ENCODE measurements around the gene KMT2E. TPM values are rescaled to one million over a fixed set of nuclear protein-coding genes. Genes with fewer than 3 reads are reported as not detected.
"Not testable (repeated sequence)": the region's sequence is repeated elsewhere in the genome, so short reads cannot be mapped to it uniquely, and the experiment has no call there.

KMT2E gene
- total RNA-seq, 2 experiments from 2014 or later, result 97.4 to 98.5 TPM

GRCh38 chr7:104973909-104974415 lies 40.0 kb upstream of the KMT2E start:
- no peak overlapping the region for H3K4me3 Mint-ChIP-seq
- POLR2A ChIA-PET, result no interaction called here
- no peak overlapping the region for H3K27ac Mint-ChIP-seq
- CTCF ChIA-PET, result no interaction called here
- no peaks in the 10 kb centered on the region for H3K4me1 Mint-ChIP-seq
- H3K36me3 Mint-ChIP-seq (ENCODE audit: low read depth), result peaks cover 9% of the 10 kb centered on the region
- no peak for DNase-seq
- H3K9me3 Mint-ChIP-seq, result no peaks in the 10 kb centered on the region
- H3K27me3 Mint-ChIP-seq, result no peaks in the 10 kb centered on the region

GRCh38 chr7:104975553-104975952 lies 38.5 kb upstream of the KMT2E start:
- H3K4me3 Mint-ChIP-seq, H3K9me3 Mint-ChIP-seq, CTCF ChIA-PET, H3K27me3 Mint-ChIP-seq, H3K4me1 Mint-ChIP-seq, H3K27ac Mint-ChIP-seq, DNase-seq, POLR2A ChIA-PET: not testable (repeated sequence)
- peaks cover 11% of the 10 kb centered on the region for H3K36me3 Mint-ChIP-seq (ENCODE audit: low read depth)

DNA sequence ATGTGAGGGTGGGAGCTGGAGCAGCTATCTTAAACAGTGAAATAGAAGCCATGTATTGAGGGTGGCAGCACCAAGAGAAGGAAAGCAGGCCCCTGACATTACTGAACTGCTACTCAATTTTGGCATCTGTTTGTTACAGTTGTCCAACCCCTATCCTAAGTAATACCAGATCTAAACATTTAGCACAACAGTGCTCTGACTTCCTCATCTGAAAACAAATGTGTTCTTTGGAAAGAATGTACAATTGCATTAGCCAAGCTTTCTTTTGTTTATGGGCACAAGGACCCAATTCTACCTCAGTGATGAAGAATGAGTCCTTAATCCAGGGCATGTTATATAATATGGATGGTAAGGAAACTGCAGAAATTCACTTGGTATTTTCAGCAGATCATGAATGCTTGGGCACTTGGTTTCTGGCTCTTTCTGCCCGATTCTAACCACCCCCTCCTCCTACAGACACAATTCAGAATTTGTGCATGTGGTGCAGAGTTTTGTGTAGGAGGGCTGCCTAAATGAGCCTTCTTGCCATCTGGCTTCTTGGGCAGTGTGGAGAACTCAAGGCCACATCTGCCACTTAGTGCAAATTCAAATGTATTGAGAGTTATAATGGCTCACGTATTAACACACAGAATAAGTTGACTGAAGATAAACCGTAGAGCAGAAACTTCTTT lies 36.9 kb upstream of the KMT2E start:
- H3K4me1 Mint-ChIP-seq, result peaks cover 18% of the 10 kb centered on the region
- peaks cover 11% of the 10 kb centered on the region for H3K36me3 Mint-ChIP-seq (ENCODE audit: low read depth)
- ChIA-PET POLR2A (no interaction called here), CTCF (interaction anchor here (0.6 to 9.3 kb wide), 7 partner anchors 8 to 46 kb away, joined by 3 to 120 read pairs (median 4); partner anchors contain the start of gene KMT2E)
- no peaks in the 10 kb centered on the region for H3K27me3 Mint-ChIP-seq
- no peak for DNase-seq
- H3K27ac Mint-ChIP-seq, result no peak overlapping the region
- H3K4me3 Mint-ChIP-seq, result no peak overlapping the region
- no peaks in the 10 kb centered on the region for H3K9me3 Mint-ChIP-seq

DNA sequence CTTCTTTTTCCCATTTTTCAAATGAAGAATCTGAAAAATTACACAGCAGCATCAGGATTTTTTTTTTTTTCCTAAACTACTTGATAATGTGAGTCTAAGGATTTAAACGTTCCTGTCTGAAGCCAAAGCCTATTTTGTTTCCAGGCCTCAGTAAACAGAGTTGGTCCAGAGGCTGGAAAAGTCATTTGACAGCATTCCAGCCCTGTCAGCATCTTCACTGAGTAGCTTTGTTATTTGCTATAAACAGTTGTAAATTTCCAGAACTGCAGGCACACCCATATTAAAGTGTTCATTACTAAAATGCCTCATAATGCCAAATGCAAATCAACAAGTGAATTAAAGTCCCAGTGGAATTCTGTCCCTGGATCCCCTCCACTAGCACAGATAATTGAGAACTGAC lies 35.5 kb upstream of the KMT2E start:
- H3K4me1 Mint-ChIP-seq, result peaks cover 29% of the 10 kb centered on the region
- H3K27me3 Mint-ChIP-seq, result no peaks in the 10 kb centered on the region
- no peaks in the 10 kb centered on the region for H3K9me3 Mint-ChIP-seq
- ChIA-PET CTCF (interaction anchor here (1.3 to 9.3 kb wide), 5 partner anchors 8 to 70 kb away, joined by 3 to 120 read pairs (median 4); partner anchors contain the start of gene KMT2E), POLR2A (interaction anchor here (0.6 kb wide), 1 partner anchor 35 kb away, joined by 7 read pairs; no protein-coding TSS in a partner anchor)
- H3K4me3 Mint-ChIP-seq, result no peak overlapping the region
- no peak for DNase-seq
- H3K27ac Mint-ChIP-seq, result no peak overlapping the region
- H3K36me3 Mint-ChIP-seq (ENCODE audit: low read depth), result peaks cover 6% of the 10 kb centered on the region

DNA sequence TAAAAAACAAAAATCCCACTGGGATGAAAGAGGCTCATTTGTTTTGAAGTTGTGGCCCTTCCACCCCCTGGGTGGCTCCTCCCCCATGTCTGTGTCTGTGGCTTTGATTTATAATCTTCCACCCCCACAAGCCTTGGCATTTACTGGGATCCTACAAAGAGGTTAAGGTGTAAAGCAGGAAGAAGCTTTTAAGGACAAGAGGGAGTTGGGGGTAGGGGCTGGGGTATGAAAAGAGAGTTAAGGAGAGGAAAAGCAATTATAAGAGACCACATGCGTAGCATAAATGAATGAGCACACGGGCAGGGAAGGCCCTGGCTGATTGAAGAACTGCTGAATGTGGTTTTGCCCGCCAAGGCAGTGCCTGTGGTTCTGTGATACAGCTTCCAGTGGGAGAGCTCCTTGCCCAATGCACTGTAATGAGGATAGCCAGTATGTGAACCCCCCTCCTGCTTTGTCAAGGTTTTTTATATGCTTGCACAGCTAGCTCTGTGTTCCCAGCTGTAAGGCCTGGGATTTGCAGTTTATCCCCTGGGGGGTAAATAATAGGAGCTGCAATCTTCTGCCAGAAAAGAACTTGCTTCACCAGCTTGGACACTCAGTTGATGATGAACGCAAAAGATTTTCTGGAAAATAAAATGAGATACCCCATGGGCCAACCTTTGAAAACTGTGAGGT lies 34.7 kb upstream of the KMT2E start:
- Mint-ChIP-seq H3K4me1 (peaks cover 32% of the 10 kb centered on the region), H3K27ac (peak overlapping the region; percentile 19), H3K27me3 (no peaks in the 10 kb centered on the region), H3K9me3 (no peaks in the 10 kb centered on the region), H3K4me3 (no peak overlapping the region), H3K36me3 (ENCODE audit: low read depth) (peaks cover 3% of the 10 kb centered on the region)
- DNase-seq, result no peak
- ChIA-PET POLR2A (interaction anchor here (0.6 to 0.7 kb wide), 2 partner anchors 37 to 53 kb away, joined by 3 to 7 read pairs; no protein-coding TSS in a partner anchor), CTCF (interaction anchor here (0.9 to 9.3 kb wide), 7 partner anchors 9 to 355 kb away, joined by 3 to 120 read pairs (median 5); partner anchors contain the start of gene KMT2E)

GRCh38 chr7:104980440-104980839 lies 33.6 kb upstream of the KMT2E start:
- Mint-ChIP-seq H3K9me3 (no peaks in the 10 kb centered on the region), H3K4me1 (peaks cover 43% of the 10 kb centered on the region), H3K4me3 (no peak overlapping the region), H3K27me3 (no peaks in the 10 kb centered on the region), H3K27ac (no peak overlapping the region), H3K36me3 (ENCODE audit: low read depth) (peaks cover 2% of the 10 kb centered on the region)
- POLR2A ChIA-PET, result interaction anchor here (1.0 to 1.7 kb wide), 3 partner anchors 37 to 40 kb away, joined by 3 to 14 read pairs (median 6); no protein-coding TSS in a partner anchor
- CTCF ChIA-PET, result interaction anchor here (0.8 to 9.3 kb wide), 15 partner anchors 8 to 507 kb away, joined by 3 to 120 read pairs (median 4); partner anchors contain the start of gene KMT2E
- DNase-seq, result no peak

DNA sequence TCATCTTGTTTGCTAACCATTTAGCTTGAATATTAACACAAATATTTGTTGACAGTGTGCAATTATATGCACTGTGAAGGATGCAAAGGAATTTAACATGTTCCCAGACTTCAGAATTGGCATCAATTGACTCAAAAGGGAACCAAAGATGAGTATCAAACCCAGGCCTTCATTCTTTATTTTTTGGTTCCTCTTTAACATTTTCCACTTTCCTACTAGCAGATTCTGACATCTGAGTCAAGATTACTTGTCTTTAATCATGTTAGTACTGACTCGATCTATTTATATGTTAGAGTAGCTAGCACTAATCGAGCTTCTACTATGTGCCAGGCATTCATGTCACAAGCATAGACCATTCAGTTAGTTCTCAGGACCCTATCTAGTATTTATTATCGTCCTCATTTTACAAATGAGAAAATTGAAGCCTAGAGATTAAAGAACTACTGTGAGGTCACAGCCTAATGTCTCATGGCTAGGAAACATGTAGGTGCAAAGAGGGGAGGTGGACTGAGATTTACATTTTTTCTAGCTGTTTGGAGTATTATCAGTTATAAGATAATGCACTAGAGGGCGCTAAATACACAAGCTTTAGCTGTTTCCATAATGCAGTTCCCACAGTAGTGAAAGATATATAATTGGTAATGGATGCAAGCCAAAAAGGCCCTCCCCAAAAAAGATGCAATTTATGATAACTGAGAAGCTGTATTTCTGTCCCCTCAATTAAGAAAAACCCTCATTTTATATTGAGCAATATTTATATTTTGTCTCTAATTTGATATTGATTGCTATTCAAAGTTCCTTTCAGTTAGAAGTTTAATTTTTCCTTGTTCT lies 32.9 kb upstream of the KMT2E start:
- no peak overlapping the region for H3K4me3 Mint-ChIP-seq

DNA sequence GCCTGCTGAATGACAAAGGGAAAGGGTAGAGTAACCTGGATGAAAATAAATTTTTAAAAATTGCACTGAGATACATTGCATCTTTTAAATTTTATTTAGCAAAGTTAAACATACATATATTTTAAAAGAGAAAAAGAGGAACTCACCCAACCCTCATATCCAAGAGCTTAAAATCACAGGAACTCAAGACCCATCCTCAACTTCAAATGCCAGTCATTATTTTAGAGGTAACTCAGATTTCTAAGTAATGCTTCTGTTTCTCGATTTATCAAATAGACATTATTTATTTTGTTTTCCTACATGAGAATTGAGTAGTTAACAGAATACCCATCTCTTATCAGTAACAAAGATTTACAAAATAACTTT lies 32.4 kb upstream of the KMT2E start:
- no peaks in the 10 kb centered on the region for H3K27me3 Mint-ChIP-seq
- no peak overlapping the region for H3K27ac Mint-ChIP-seq
- H3K4me3 Mint-ChIP-seq, result no peak overlapping the region
- DNase-seq, result no peak
- CTCF ChIA-PET, result interaction anchor here (0.5 to 9.3 kb wide), 24 partner anchors 9 to 422 kb away, joined by 3 to 120 read pairs (median 4); partner anchors contain the start of gene KMT2E
- peaks cover 54% of the 10 kb centered on the region for H3K4me1 Mint-ChIP-seq
- POLR2A ChIA-PET, result interaction anchor here (0.6 to 1.7 kb wide), 4 partner anchors 12 to 51 kb away, joined by 3 to 14 read pairs (median 5); no protein-coding TSS in a partner anchor
- no peaks in the 10 kb centered on the region for H3K9me3 Mint-ChIP-seq
- H3K36me3 Mint-ChIP-seq (ENCODE audit: low read depth), result peaks cover 3% of the 10 kb centered on the region

More for the DNA sequence above, 32.9 kb upstream of the KMT2E start:
- peaks cover 49% of the 10 kb centered on the region for H3K4me1 Mint-ChIP-seq
- DNase-seq, result no peak
- CTCF ChIA-PET, result interaction anchor here (0.5 to 9.3 kb wide), 27 partner anchors 9 to 506 kb away, joined by 3 to 120 read pairs (median 4); partner anchors contain the start of gene KMT2E
- no peaks in the 10 kb centered on the region for H3K9me3 Mint-ChIP-seq
- H3K36me3 Mint-ChIP-seq (ENCODE audit: low read depth), result peaks cover 2% of the 10 kb centered on the region
- POLR2A ChIA-PET, result interaction anchor here (0.6 to 1.7 kb wide), 5 partner anchors 11 to 51 kb away, joined by 3 to 14 read pairs (median 4); no protein-coding TSS in a partner anchor
- no peak overlapping the region for H3K27ac Mint-ChIP-seq
- no peaks in the 10 kb centered on the region for H3K27me3 Mint-ChIP-seq

DNA sequence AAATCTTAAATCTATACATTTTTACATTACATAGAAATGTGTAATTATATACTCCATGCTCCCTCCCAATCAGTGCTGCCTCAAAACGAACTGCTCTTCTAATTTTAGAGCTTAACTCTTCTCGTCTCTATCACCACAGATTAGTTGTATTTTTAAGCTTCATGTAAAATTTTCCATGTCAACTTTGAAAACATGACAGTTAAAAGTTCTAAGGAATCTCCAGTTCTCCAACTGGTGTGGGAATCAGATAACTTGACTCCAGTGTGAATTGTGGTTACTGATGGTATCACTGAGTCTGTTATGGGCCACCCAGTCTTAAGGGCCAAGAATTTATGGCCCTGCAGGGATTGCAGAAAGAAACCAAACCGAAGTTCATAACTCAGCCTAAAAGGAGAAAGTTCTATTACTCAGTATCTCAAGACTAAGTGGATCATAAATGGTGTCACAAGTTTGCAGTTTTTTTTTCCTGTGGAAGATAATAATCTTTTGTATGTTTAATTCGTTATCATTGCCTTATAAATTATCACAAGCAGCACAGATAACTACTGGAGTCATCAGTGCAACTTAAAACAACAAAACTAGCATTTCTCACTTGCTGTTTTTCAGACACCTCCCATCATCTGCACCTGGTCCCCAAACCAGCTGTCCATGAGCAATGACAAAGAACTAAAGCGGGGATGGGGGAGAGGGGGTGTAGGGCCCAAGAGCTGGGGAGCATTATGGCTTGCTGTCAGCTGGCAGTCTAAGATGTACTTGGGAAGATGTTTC lies 31.5 kb upstream of the KMT2E start:
- peak overlapping the region; percentile 98 for H3K4me3 Mint-ChIP-seq
- no peak for DNase-seq
- POLR2A ChIA-PET, result interaction anchor here (0.7 to 1.7 kb wide), 3 partner anchors 42 to 47 kb away, joined by 3 to 14 read pairs (median 9); no protein-coding TSS in a partner anchor
- H3K9me3 Mint-ChIP-seq, result no peaks in the 10 kb centered on the region
- no peaks in the 10 kb centered on the region for H3K27me3 Mint-ChIP-seq
- peaks cover 3% of the 10 kb centered on the region for H3K36me3 Mint-ChIP-seq (ENCODE audit: low read depth)
- CTCF ChIA-PET, result interaction anchor here (0.9 to 9.3 kb wide), 15 partner anchors 10 to 549 kb away, joined by 3 to 120 read pairs (median 5); partner anchors contain the start of genes KMT2E and RINT1
- H3K4me1 Mint-ChIP-seq, result peaks cover 60% of the 10 kb centered on the region
- peak overlapping the region; percentile 100 for H3K27ac Mint-ChIP-seq

DNA sequence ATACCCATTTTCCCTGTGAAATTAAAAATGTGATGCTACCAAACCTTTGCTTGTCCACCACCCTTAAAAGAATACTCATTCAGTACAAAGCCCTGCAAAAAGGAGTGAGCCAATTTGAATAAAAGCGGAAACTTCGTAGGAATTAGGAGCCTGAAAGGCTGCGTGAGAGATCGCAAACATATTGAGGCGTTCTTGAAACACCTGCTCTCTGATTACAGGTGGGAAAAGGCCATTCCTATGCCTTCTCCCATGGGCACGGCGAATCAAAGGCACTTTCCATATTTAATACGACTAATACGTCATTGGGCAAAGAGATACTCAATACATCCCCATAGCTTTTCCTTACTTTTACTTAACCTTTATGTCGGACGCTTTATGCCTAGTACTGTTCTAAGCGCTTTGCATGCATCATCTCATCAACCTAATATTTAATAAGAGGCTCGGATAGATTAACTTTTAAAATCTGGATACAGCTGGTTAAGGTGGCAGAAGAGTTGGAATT lies 30.9 kb upstream of the KMT2E start:
- Mint-ChIP-seq H3K36me3 (ENCODE audit: low read depth) (peaks cover 6% of the 10 kb centered on the region), H3K27me3 (no peaks in the 10 kb centered on the region), H3K27ac (peak overlapping the region; percentile 100), H3K4me1 (peaks cover 66% of the 10 kb centered on the region), H3K9me3 (no peaks in the 10 kb centered on the region), H3K4me3 (peak overlapping the region; percentile 98)
- POLR2A ChIA-PET, result interaction anchor here (1.3 to 2.2 kb wide), 3 partner anchors 31 to 56 kb away, joined by 3 to 13 read pairs (median 9); partner anchors contain the start of gene KMT2E
- CTCF ChIA-PET, result interaction anchor here (0.6 to 9.3 kb wide), 13 partner anchors 12 to 549 kb away, joined by 3 to 120 read pairs (median 3); partner anchors contain the start of genes KMT2E and RINT1
- DNase-seq, result peak; percentile 11
